DMS 273 treated with DMSO at 0.1 percent for 48 hours (cell line): ENCODE data around the gene PCDHGA1.

ENCODE experiments used
- DNase-seq: peaks from one replicate; lab custom pipeline; 2025; lab: John Stamatoyannopoulos, UW

The PCDHGA1 gene

DNA sequence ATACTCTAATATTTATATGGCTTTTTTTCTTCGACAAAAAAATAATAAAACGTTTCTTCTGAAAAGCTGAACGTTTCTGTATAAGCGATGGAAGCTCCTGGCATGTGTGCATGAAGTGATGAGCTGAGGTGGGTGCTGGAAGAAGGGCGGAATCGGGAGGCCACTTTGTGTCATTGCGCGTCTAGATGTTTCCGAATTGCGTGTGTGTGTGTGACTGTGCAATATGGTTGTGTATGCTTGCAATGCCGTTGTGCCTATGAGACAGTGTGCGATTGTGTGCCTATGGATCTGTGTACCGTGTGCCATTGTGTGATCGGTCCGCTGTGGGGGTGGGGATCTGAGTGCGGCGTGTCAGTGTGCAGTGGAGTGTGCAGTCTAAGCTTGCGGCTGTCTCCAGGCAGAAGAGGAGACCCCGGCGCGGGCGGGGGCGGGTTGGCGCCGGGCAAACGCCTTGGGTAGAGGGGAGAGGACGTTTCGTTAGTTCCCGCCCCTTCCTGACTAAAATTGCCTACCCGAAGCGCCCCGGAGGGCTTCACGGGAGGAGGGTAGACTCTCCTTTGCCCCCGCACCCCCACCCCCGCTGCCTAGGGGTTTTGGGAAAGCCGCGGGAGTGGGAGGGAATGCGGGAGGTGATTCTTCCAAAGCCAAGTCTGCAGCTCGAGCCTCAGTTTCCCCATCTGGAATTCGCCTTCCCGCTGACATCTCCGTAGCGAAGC, 182.8 kb downstream of the PCDHGA1 start:
- DNase-seq: no peak

DNA sequence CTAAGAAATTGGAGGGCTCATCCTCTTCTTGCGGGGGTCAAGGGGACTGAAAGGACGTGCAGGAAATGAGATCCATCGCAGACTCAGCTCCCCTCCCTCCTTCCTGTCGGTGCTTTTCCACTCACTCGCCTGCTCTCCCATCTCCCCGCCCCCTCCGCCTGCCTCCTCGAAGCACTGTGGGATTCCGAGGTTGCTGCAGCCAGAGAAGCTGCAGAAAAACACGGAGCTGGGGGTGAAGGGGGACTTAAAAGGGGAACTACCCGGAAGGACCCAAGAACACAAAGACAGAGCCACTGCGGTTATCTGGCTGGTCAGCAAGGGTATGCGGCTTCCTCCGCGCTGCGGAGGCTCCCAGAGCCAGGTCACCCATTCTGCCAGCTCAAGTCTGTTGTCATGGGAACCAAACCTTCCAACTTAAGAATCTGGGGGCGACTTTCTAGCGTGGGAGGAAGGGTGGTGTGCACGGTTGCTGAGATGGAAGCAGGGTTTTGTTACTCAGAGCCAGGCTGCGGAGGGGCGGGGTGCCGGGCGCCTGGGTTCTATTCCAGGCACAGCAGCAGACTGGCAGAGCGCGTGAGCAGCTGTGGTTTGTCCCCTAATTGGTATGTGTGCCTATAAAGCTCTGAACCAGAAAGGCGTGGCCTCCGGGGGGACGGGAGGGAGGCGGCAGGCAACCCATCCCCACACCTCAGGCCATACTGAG, 183.5 kb downstream of the PCDHGA1 start:
- DNase-seq: peak; percentile 99

- DNase-seq: peak; percentile 99
These were observed 184.2 kb downstream of the PCDHGA1 start for GRCh38 chr5:141514330-141515133.

DNA sequence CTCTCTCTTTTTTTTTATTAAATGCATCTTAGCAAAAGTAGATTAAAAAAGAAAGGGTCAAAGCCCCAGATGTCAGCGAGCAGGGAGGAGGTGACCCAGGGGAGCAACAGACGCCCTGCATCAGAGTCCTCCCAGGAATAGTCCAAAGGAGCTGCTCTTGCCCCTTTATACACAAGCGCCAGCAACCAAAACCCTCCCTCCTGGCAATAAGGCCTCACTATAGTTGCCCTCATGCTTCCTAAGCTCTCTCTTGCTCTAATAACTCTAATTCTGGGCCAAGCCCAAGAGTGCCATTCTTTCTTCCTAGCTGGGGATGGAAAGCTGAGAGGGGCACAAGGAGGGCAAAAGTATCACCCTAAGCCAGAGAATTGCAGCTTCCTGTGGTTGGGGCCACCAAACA, 184.8 kb downstream of the PCDHGA1 start:
- peak; percentile 45 for DNase-seq

DNA sequence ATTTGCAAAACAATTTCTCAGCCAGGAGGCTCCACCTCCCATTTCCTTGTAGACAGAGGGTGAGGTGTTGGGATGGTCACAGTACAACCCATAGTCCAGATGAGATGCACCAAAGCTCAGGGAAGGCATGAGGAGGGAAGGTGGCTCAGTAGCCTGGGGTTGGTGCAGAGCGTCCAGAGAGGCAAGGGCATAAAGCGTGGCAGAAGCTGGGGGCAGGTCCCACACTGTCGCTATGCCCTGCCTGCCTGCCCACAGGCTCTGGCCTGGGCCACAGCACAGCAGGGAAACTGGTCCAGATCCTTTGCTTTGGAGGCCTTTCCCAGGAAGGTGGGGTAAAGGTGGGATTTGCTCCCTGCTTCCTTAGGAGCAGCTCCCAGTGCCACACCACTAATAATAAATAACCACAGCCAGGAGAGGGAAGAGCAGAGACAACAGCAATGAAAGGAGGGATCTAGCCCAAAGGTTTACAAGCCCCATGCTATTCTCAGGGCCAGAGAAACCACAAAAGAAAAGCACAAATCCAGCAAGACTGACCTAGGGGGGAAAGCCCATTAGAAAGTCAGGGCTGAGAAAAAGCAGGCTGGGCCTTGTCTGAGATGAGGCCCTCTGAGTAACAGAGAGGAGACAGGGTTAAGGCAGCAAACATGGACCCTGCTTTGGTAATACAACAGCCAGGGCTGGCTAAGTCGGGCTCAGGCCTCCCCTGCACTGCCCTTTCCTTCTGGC, 185.8 kb downstream of the PCDHGA1 start:
- DNase-seq: no peak

DNA sequence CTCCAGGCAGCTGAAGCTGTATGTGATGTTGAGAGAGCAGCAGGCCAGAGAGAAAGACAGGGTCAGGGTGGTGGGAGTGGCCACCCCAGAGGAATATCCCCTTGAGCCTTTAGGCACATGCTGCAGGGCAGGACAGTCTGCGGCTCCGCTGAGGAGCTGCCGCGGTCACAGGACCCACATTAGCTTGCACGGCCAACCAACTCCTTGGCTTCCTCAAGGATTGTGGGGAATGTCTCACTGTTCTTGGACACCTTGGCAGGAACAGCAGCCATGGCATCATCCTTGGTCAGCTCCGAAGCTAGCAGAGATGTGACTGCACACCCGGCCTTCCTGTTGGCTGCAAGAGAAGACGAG, 186.3 kb downstream of the PCDHGA1 start:
- DNase-seq: no peak

- DNase-seq: no peak
These were observed 187.0 kb downstream of the PCDHGA1 start for GRCh38 chr5:141517312-141517711.

GRCh38 chr5:141517880-141518617, 187.7 kb downstream of the PCDHGA1 start:
- no peak for DNase-seq

DNA sequence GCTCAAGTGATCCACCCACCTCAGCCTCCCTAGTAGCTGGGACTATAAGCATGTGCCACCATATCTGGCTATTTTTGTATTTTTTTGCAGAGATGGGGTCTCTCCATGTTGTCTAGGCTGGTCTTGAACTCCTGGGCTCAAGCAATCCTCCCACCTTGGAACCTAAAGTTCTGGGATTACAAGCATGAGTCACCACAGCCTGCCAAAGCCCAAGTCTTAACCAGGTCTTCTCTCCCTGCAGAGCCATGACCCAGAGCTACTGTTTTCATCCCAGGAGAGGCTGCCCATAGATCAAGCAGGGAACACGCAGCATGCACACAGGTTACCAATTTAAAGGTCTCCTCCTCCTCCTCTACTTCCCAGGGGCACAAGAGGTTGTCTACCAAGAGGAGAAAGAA, 188.3 kb downstream of the PCDHGA1 start:
- no peak for DNase-seq

DNA sequence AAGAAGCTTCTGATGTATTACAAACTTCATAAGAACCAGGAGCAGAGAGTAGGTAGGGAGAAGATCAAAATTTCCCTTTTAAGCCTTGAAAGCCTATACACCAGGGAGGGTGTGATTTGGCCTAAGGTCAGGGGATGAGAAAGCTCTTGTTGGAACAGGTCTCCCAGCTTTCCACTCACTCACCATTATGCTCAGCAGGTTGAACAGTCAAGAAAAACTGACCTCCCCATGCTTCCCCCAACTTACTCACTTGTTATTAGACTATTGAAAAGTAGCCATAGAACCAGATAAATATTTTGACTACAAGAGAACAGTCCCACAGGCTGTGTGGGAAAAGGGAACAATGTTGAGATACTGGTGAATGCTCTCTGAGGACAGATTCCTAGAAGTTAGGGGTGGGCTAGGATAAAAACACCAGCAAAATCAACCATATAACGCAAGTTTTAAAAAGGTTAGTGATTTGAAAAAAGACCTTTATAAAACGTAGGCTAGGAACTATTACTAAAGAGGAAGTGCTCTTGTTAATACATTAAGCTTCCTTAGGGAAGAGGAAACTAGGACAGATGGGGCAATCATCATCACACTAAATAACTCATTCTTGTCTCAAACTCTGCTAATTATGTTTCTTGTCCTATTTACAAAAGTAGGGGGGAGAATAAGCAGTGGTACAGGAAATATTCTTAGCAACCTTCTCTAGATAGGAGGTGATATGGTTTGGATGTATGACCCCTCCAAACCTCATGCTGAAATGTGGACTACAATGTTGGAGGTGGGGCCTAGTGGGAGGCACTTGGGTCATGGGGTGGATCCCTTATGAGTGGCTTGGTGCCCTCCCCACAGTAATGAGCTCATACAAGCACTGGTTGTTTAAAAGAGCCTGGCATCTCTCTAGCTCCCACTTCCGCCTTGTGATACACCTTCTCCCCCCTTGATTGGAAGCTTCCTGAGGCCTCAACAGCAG, 189.6 kb downstream of the PCDHGA1 start:
- DNase-seq: no peak

DNA sequence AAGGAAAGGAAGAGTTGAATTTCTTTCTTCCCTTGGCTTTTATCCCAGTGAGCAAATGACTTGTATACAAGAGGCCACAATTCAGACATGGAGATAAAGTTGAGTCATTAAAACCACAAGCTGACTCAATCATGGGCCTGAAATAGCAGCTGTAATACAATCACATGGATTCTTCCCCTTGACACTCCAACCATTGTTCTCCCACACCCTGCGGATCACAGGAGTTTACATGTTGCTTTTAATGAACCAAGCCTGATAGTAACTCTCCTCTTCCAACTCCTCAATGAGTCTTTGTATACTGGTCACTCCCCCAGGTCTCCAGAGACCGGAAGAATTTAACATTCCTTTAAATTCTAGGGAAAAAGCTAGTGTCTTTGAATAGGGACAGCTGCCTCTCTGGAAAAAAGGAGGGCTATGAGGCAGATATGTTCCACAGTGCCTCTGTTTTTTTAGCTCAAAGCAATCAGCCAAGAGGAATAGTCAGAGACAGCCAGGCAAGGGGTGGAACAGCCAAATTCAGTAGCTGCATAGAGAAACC, 191.0 kb downstream of the PCDHGA1 start:
- no peak for DNase-seq

- no peak for DNase-seq
These were observed 192.0 kb downstream of the PCDHGA1 start for GRCh38 chr5:141522301-141522700.

- no peak for DNase-seq
These were observed 193.7 kb downstream of the PCDHGA1 start for GRCh38 chr5:141523991-141524390.

- peak; percentile 94 for DNase-seq
These were observed 194.6 kb downstream of the PCDHGA1 start for GRCh38 chr5:141524604-141525597.

- DNase-seq: no peak
These were observed 195.3 kb downstream of the PCDHGA1 start for GRCh38 chr5:141525653-141526052.

GRCh38 chr5:141527426-141527825, 197.1 kb downstream of the PCDHGA1 start:
- DNase-seq: no peak

DNA sequence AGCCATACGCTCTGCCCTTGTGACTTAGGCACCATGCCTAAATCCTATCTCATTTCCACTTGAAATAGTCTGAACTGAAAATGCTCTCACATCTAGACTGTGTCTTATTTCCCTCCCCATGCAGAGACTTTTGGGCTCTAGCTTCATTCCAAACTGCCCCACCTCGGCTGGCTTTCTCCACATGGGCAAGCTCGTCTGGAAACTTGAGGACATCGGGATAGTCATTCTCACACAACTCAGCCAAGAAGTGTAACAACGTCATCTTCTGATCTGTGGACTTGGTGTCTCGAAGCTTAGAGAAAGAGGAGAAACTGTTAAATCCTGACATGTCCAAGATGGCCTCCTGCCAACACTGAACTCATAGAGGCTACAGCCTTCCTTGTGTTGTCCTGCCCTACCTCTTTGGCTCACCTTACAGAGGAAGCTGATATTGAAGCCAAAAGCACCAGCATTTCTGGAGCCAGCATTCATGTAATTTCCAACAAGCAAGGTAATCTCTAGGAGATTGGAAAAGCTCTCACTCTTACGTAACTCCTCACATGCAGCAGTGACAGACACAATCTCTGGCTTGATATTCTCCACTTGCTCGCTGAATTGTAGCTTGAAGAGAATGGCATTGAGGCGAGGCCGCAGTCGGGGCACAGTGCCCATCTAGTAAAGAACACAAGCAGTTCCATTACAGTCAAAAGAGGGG, 198.1 kb downstream of the PCDHGA1 start:
- DNase-seq: no peak

DNA sequence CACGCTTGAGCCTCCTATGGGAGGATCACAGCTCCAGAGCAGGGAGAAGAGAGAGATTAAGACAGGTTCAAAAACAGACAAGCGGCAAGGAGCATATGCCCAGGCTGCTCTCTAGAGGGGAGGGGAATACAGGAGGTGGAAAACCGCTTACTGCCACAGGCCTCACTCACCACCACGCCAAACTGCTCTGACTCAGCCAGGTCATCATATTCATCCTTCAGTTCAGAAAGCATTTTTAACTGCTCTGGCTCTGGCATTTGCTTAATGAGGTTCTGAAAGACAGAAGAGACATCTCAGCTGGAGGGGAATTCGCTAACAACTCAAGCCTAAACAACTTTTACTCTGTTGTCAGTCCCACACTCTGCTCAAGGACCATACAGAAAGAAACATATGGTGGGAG, 198.7 kb downstream of the PCDHGA1 start:
- DNase-seq: no peak
